Hepatic stellate cell (primary cell): ENCODE measurements around the gene MDC1.
"Not testable (repeated sequence)": the region's sequence is repeated elsewhere in the genome, so short reads cannot be mapped to it uniquely, and the experiment has no call there.

Source experiments
- DNase-seq: peaks from one replicate; pipeline ENCODE4 v3.0.0; 2011; ENCODE audit warnings: low spot score

MDC1 gene

GRCh38 chr6:30717129-30717844 is at the start of gene MDC1:
TSS of gene MDC1 (minus strand) at chr6:30717281. CDS start at chr6:30715175, 2,106 bp downstream.
- peak; percentile 98 for DNase-seq

- no peak for DNase-seq
Observed at GRCh38 chr6:30766461-30767157, 49.5 kb upstream of the MDC1 start.

GRCh38 chr6:30765495-30765894 is 48.4 kb upstream of the MDC1 start:
- not testable (repeated sequence) for DNase-seq

- not testable (repeated sequence) for DNase-seq
Observed at GRCh38 chr6:30764490-30765043, 47.5 kb upstream of the MDC1 start.

- no peak for DNase-seq
Observed at GRCh38 chr6:30763618-30764489, 46.8 kb upstream of the MDC1 start.

GRCh38 chr6:30763155-30763617 is 46.1 kb upstream of the MDC1 start:
- no peak for DNase-seq

- no peak for DNase-seq
Observed at GRCh38 chr6:30761791-30762429, 44.8 kb upstream of the MDC1 start.

GRCh38 chr6:30760549-30760948 is 43.5 kb upstream of the MDC1 start:
- no peak for DNase-seq

- DNase-seq, result peak; percentile 91
Observed at GRCh38 chr6:30759575-30760239, 42.6 kb upstream of the MDC1 start.

- no peak for DNase-seq
Observed at GRCh38 chr6:30757261-30757904, 40.3 kb upstream of the MDC1 start.

- DNase-seq, result not testable (repeated sequence)
Observed at GRCh38 chr6:30756405-30757003, 39.4 kb upstream of the MDC1 start.

GRCh38 chr6:30754631-30755030 is 37.5 kb upstream of the MDC1 start:
- peak; percentile 40 for DNase-seq

GRCh38 chr6:30752157-30752927 is 35.3 kb upstream of the MDC1 start:
- peak; percentile 82 for DNase-seq

GRCh38 chr6:30750379-30750668 is 33.2 kb upstream of the MDC1 start:
- no peak for DNase-seq

- DNase-seq, result no peak
Observed at GRCh38 chr6:30749554-30750378, 32.7 kb upstream of the MDC1 start.

- DNase-seq, result no peak
Observed at GRCh38 chr6:30748851-30749540, 31.9 kb upstream of the MDC1 start.

- DNase-seq, result no peak
Observed at GRCh38 chr6:30747902-30748769, 31.1 kb upstream of the MDC1 start.
